Endothelial cell of umbilical vein (primary cell): ENCODE measurements around the gene AP4S1. TPM values are rescaled to one million over a fixed set of nuclear protein-coding genes. Genes with fewer than 3 reads are reported as not detected.
"Not testable (repeated sequence)": the region's sequence is repeated elsewhere in the genome, so short reads cannot be mapped to it uniquely, and the experiment has no call there.

ENCODE experiments used
- BruUV-seq: library from RNA; stranded (reverse); fragments of 400-500 nt; replicated peaks from 2 replicates; lab custom pipeline; 2021; lab: Mats Ljungman, UMichigan
- CTCF ChIA-PET: fragments of 300-600, 350-600 bp; sonication (Branson Sonifier 250); formaldehyde crosslinking; loops from one replicate; lab custom pipeline; 2021; ENCODE audit warnings: antibody characterized with exemption, inconsistent platforms; lab: Charles Lee
- POLR2A ChIA-PET: fragments of 300-600, 350-600 bp; sonication (Branson Sonifier 250); formaldehyde crosslinking; loops from one replicate; lab custom pipeline; 2021; ENCODE audit warnings: antibody characterized with exemption, inconsistent platforms; lab: Charles Lee
- DNase-seq: peaks from one replicate; pipeline ENCODE4 v3.0.0-alpha.2; 2011; ENCODE audit warnings: low read depth, low spot score
- FAIRE-seq: peaks from 2 replicates; lab custom pipeline; 2011; peaks lifted over from hg19 to GRCh38; lab: Jason Lieb, UNC
- H2AFZ ChIP-seq: 2 replicates; pipeline ENCODE4 v1.6.0; 2012; ENCODE audit warnings: low read depth, low read length, control low read depth, inconsistent platforms
- H3K27ac ChIP-seq: 2 replicates; pipeline ENCODE4 v1.5.1; 2011; ENCODE audit warnings: low read depth, mild to moderate bottlenecking, control low read depth, low read length, moderate library complexity; ENCODE audit not compliant: insufficient read depth
- H3K27me3 ChIP-seq, 2 experiments: 2 replicates each; pipeline versions ENCODE4 v1.6.0 to v1.6.1; 2011; ENCODE audit warnings: low read length in 2 of 2, mixed read lengths in 1 of 2; ENCODE audit not compliant: control insufficient read depth in 2 of 2, insufficient read depth in 2 of 2
- H3K36me3 ChIP-seq, 2 experiments: 2 replicates in 1 of 2; 3 replicates in 1 of 2; pipeline ENCODE4 v1.5.1; 2011; ENCODE audit warnings: low read length in 2 of 2, mild to moderate bottlenecking in 1 of 2, moderate library complexity in 1 of 2; ENCODE audit not compliant: control insufficient read depth in 2 of 2, insufficient read depth in 2 of 2; ENCODE audit errors: extremely low read depth in 1 of 2
- H3K4me1 ChIP-seq: 3 replicates; pipeline ENCODE4 v1.5.1; 2011; ENCODE audit warnings: mild to moderate bottlenecking, low read length; ENCODE audit not compliant: control insufficient read depth, insufficient read depth; ENCODE audit errors: extremely low read depth
- H3K4me2 ChIP-seq: 2 replicates; pipeline ENCODE4 v1.6.1; 2011; ENCODE audit warnings: low read length, control low read depth, mixed read lengths; ENCODE audit not compliant: insufficient read depth
- H3K4me3 ChIP-seq, 3 experiments: fragments of 200-600 bp in 1 of 3; sonication (generic), shearing (Covaris generic) in 1 of 3; replicated peaks in 1 of 3; 2 replicates each; pipeline ENCODE4 v1.5.1; 2011 to 2016; ENCODE audit warnings: control low read depth in 3 of 3, low read length in 3 of 3, mild to moderate bottlenecking in 2 of 3, inconsistent platforms in 1 of 3, low read depth in 1 of 3, moderate library complexity in 1 of 3; ENCODE audit not compliant: insufficient read depth in 1 of 3
- H3K79me2 ChIP-seq: 2 replicates; pipeline ENCODE4 v1.6.0; 2012; ENCODE audit warnings: low read length, inconsistent platforms; ENCODE audit not compliant: control insufficient read depth, insufficient read depth
- H3K9ac ChIP-seq: replicated peaks from 2 replicates; pipeline ENCODE3; 2011; ENCODE audit warnings: low read length, control low read depth; ENCODE audit not compliant: insufficient read depth; ENCODE audit errors: extremely low read depth
- H3K9me1 ChIP-seq: replicated peaks from 3 replicates; pipeline ENCODE4 v1.6.0; 2011; ENCODE audit warnings: mild to moderate bottlenecking, low read length; ENCODE audit not compliant: control insufficient read depth, insufficient read depth; ENCODE audit errors: extremely low read depth
- H3K9me3 ChIP-seq: replicated peaks from 2 replicates; pipeline ENCODE4 v1.5.1; 2012; ENCODE audit warnings: low read length, inconsistent platforms; ENCODE audit not compliant: control insufficient read depth, insufficient read depth
- H4K20me1 ChIP-seq: replicated peaks from 2 replicates; pipeline ENCODE3; 2011; ENCODE audit warnings: mild to moderate bottlenecking, low read length; ENCODE audit not compliant: control insufficient read depth, insufficient read depth; ENCODE audit errors: extremely low read depth
- EZH2 ChIP-seq: IDR thresholded peaks from 2 replicates; pipeline ENCODE4 v1.6.1; 2012; ENCODE audit warnings: borderline replicate concordance, low read depth, mild to moderate bottlenecking, moderate library complexity, low read length, inconsistent platforms; ENCODE audit not compliant: severe bottlenecking
- FOS ChIP-seq: IDR thresholded peaks from 2 replicates; pipeline ENCODE4 v1.6.1; 2011; ENCODE audit warnings: mild to moderate bottlenecking, low read length, moderate library complexity, borderline replicate concordance; ENCODE audit not compliant: insufficient read depth
- GATA2 ChIP-seq: IDR thresholded peaks from 2 replicates; pipeline ENCODE4 v1.7.0; 2011; ENCODE audit warnings: low read depth, mild to moderate bottlenecking, moderate library complexity, mixed read lengths, low read length; ENCODE audit not compliant: insufficient read length, insufficient read depth
- JUN ChIP-seq: IDR thresholded peaks from 2 replicates; pipeline ENCODE4 v1.6.1; 2011; ENCODE audit warnings: borderline replicate concordance, low read depth; ENCODE audit not compliant: insufficient read length, insufficient read depth
- MYC ChIP-seq: IDR thresholded peaks from one replicate; pipeline ENCODE4 v1.6.1; 2011; ENCODE audit warnings: mild to moderate bottlenecking, low read depth, low read length
- POLR2A ChIP-seq: IDR thresholded peaks from 2 replicates; pipeline ENCODE4 v1.6.1; 2012; ENCODE audit warnings: low read depth, mild to moderate bottlenecking, control low read depth, low read length
- POLR2AphosphoS5 ChIP-seq: IDR thresholded peaks from 2 replicates; pipeline ENCODE4 v1.6.1; 2012; ENCODE audit warnings: low read depth, mild to moderate bottlenecking, control low read depth, low read length, moderate library complexity; ENCODE audit not compliant: insufficient read depth
- dilution Hi-C: fragments of 300-500 bp; cut with MboI; formaldehyde crosslinking; loops from one replicate; pipeline ENCODE4 v1.15.0; 2019; ENCODE audit warnings: low sequenced_read_pairs; ENCODE audit not compliant: extremely low pct_ligation_motif_present
- intact Hi-C: fragments of 100-400 bp; cut with micrococcal nuclease; formaldehyde crosslinking; loops from one replicate; pipeline ENCODE4 v1.10.0; 2022
- polyA plus RNA-seq, 4 experiments: library from polyadenylated mRNA; depleted of rRNA in 3 of 4; stranded (reverse) in 3 of 4; unstranded in 1 of 4; fragments of >200 nt; gene quantifications; 2 replicates each; pipeline versions ENCODE4 v1.2.1 to v1.2.3, GENCODE V29; 2011 to 2012; ENCODE audit warnings: missing spikeins in 1 of 4
- total RNA-seq: library from RNA; stranded (reverse); gene quantifications from 2 replicates; pipeline ENCODE4 v1.2.3, GENCODE V29; 2021
- TF ChIP-seq, protein P1 (sequence below), 2 donors: IDR thresholded peaks; 1 replicate in 1 of 2; 2 replicates in 1 of 2; pipeline ENCODE4 v1.5.1; 2011; ENCODE audit warnings: low read length in 2 of 2, mild to moderate bottlenecking in 2 of 2, moderate library complexity in 2 of 2, control low read depth in 1 of 2, inconsistent platforms in 1 of 2, low read depth in 1 of 2; ENCODE audit not compliant: insufficient read depth in 1 of 2; ENCODE audit errors: extremely low read depth in 1 of 2
- TF ChIP-seq, protein P2 (sequence below): IDR thresholded peaks from 2 replicates; pipeline ENCODE4 v1.6.1; 2011; ENCODE audit not compliant: insufficient read depth, insufficient read length

AP4S1 gene
- total and polyA plus RNA-seq, 2 donors (not counting 3 experiments of a cell fraction or from before 2014, with no cell fraction given): 2.8 to 7.2 TPM

DNA sequence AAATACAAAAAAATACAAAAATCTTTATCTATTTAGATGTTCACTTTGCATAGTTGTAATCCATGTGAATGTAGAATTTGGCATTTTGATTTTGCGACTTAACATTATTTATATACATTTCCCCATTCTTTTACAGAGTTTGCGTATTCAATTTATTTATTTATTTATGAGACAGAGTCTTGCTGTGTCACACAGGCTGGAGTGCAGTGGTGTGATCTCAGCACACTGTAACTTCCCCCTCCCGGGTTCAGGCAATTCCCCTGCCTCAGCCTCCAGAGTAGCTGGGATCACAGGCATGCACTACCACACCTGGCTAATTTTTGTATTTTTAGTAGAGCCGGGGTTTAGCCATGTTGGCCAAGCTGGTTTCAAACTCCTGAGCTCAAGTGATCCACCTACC lies 26.1 kb downstream of the AP4S1 start:
- TF ChIP-seq GATA2: no peak
- TF ChIP-seq JUN: no peak
- no peak for TF ChIP-seq POLR2A
- TF ChIP-seq, protein P1, sequence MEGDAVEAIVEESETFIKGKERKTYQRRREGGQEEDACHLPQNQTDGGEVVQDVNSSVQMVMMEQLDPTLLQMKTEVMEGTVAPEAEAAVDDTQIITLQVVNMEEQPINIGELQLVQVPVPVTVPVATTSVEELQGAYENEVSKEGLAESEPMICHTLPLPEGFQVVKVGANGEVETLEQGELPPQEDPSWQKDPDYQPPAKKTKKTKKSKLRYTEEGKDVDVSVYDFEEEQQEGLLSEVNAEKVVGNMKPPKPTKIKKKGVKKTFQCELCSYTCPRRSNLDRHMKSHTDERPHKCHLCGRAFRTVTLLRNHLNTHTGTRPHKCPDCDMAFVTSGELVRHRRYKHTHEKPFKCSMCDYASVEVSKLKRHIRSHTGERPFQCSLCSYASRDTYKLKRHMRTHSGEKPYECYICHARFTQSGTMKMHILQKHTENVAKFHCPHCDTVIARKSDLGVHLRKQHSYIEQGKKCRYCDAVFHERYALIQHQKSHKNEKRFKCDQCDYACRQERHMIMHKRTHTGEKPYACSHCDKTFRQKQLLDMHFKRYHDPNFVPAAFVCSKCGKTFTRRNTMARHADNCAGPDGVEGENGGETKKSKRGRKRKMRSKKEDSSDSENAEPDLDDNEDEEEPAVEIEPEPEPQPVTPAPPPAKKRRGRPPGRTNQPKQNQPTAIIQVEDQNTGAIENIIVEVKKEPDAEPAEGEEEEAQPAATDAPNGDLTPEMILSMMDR (IDR thresholded peaks at IDR 0.05; ENCODE audit: extremely low read depth in 1 of 2, insufficient read depth in 1 of 2, low read depth in 1 of 2, low read length in 2 of 2): no peak
- TF ChIP-seq FOS: no peak
- TF ChIP-seq POLR2AphosphoS5: no peak
- no peak for TF ChIP-seq EZH2
- TF ChIP-seq, protein P2, sequence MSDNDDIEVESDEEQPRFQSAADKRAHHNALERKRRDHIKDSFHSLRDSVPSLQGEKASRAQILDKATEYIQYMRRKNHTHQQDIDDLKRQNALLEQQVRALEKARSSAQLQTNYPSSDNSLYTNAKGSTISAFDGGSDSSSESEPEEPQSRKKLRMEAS: no peak
- no peak for TF ChIP-seq MYC
- intact Hi-C loops: no loop called here
- DNase-seq (no peak), FAIRE-seq (no peak)
- Histone ChIP-seq H4K20me1 (no peaks in the 10 kb centered on the region), H3K4me1 (no peaks in the 10 kb centered on the region), H3K79me2 (no peaks in the 10 kb centered on the region), H3K27me3 (no peaks in the 10 kb centered on the region), H3K4me3 (no peak overlapping the region), H2AFZ (no peak overlapping the region), H3K9me1 (no peaks in the 10 kb centered on the region), H3K9me3 (no peaks in the 10 kb centered on the region), H3K9ac (no peak overlapping the region), H3K27ac (no peak overlapping the region), H3K36me3 (no peaks in the 10 kb centered on the region), H3K4me2 (no peak overlapping the region)
- dilution Hi-C loops: no loop called here
- ChIA-PET CTCF (no interaction called here), POLR2A (no interaction called here)
- no TSS peak for BruUV-seq

GRCh38 chr14:31052905-31053586 lies 27.6 kb downstream of the AP4S1 start:
- H3K27me3 ChIP-seq, DNase-seq, H3K9ac ChIP-seq, H4K20me1 ChIP-seq, FAIRE-seq, H2AFZ ChIP-seq, H3K4me3 ChIP-seq, intact Hi-C loops, BruUV-seq, H3K27ac ChIP-seq, H3K4me2 ChIP-seq, dilution Hi-C loops, H3K79me2 ChIP-seq, H3K9me3 ChIP-seq, H3K4me1 ChIP-seq, H3K36me3 ChIP-seq, H3K9me1 ChIP-seq: not testable (repeated sequence)
- ChIA-PET CTCF (interaction anchor here (0.7 to 1.2 kb wide), 2 partner anchors 14 to 153 kb away, joined by 4 read pairs; no protein-coding TSS in a partner anchor), POLR2A (interaction anchor here (0.7 kb wide), 2 partner anchors 17 to 109 kb away, joined by 3 to 4 read pairs; no protein-coding TSS in a partner anchor)
